HG02938 (cell line): ENCODE measurements around the gene ZNF576.
"Not testable (repeated sequence)": the region's sequence is repeated elsewhere in the genome, so short reads cannot be mapped to it uniquely, and the experiment has no call there.

Experiments used
- ATAC-seq: cut with Tn5 transposase; IDR thresholded peaks from one replicate; pipeline ENCODE4 v1.9.1; 2021; ENCODE audit warnings: mild to moderate bottlenecking, moderate library complexity; ENCODE audit not compliant: unreplicated experiment

Gene ZNF576

DNA sequence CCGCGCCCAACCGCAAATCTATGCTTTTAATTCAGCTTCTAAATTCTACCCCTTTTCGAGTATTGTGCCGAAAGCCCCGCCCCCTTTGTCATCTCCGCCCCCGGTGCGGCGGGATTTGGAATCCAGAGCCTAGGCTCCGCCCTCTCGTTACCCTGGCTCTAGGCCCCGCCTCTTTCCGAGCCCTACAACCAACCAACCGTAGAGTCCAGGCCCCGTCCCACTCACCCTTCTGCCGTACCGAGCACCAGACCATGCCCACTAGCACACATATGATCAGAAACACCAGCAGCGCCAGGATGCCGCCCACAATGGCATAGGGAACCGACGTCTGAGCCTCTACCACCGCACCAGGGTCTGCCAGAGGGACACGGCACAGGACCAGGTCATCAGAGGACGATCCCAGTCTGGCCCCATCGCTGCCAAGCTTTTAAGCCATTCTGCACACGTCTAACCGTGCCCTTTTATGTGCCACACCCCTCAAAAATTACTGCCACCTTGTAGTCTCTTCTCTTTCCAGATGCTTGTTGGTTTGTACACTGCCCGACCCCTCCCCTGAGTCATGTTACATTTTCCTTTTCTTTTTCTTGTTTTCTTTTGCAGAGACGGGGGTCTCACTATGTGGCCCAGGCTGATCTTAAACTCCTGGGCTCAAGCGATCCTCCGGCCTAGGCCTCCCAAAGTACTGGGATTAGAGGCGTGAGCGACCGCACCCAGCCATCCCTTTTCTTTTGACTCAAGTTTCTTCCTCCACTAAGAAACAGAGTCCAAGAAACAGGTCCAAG, 27.7 kb downstream of the ZNF576 start:
- ATAC-seq, result no peak

DNA sequence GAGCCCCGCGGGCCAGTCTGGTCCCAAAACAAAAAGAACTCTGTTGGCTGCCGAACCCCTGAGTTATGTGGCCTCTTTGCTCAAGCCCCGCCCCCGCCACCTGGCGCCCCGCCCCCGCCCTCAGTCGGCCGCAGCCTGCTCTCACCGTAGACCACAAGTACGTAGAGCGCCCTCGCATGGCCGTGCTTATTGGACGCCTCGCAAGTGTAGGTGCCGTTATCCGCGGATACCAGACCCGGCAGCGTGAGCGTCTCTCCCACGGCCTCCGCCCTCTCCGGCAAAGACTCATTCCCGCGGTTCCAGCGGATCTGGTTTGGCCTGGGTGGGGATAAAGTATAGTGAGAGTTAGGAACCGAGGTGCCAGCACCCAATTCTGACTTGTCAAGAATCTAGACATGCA, 28.5 kb downstream of the ZNF576 start:
- ATAC-seq, result no peak

DNA sequence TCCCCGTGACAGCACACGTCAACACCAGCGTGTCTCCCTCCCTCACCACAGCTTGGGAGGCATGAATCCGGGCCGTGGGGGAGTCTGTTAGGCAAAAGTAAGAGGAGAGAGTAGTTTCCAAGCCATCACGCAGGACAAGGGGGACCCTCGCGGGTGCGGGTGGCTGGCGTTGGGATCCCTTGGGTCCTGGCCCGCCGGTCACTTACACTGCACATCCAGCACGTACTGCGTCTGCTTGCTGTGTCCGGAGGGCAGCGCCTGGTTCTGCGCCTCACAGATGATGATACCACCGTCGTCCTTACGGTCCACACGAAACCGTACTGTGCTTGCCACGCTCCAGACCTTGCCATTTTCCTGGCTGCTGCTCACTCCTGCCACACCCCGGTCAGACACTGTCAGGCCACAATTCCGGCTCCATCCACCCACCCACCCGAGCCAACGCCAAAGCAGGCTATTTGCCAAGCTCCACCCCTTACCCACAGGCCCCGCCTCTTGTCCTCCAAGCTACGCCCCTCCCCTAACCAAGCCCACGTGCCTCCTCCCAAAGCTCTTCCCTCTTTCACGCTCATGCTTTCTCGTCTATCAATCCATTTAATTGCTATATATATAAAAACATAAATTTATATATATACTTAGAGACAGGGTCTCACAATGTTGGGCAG, 29.7 kb downstream of the ZNF576 start:
- ATAC-seq, result no peak

GRCh38 chr19:43626838-43627237, 30.4 kb downstream of the ZNF576 start:
- no peak for ATAC-seq

- no peak for ATAC-seq
These were observed 32.4 kb downstream of the ZNF576 start for GRCh38 chr19:43628646-43629326.

- ATAC-seq, result no peak
These were observed 35.1 kb downstream of the ZNF576 start for GRCh38 chr19:43631491-43631890.

- ATAC-seq, result no peak
These were observed 37.1 kb downstream of the ZNF576 start for GRCh38 chr19:43633520-43633919.

DNA sequence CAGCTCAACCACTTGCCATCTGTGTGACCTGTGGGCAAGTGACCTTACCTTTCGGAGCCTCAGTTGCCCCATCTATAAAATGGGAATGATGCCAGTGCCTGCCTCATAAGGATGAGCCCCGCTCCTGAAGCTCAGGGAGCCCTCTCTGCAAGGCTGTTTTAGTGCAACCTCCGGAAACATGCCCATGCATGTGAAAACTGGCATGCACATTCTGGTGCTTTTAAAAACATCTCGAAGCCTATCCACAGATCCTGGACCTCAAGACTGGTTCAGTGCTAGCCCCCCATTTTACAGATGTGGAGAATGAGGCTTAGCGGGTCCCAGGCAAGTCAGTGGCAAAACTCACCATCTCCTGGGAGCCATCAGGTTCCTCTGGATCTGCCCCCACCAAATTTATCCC, 37.7 kb downstream of the ZNF576 start:
- no peak for ATAC-seq

DNA sequence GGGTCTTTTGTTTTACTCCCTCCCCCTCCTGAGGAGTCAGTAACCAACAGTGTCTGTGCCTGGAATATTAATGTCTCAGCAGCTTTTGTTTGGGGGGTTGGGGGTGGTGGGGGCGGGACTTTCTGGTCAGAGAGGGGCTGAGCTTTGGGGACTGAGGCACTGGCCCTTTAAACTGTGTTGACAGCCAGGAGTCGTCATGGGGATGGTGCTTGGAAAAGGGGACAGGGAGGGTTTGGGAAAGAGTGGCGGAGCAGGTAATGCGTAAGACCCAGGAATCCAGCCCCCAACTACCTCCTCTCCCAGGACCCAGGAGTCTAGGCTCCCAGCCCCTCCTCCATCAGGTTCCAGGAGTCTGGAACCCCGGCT, 38.1 kb downstream of the ZNF576 start:
- ATAC-seq, result no peak

GRCh38 chr19:43634872-43635560, 38.6 kb downstream of the ZNF576 start:
- ATAC-seq, result no peak

DNA sequence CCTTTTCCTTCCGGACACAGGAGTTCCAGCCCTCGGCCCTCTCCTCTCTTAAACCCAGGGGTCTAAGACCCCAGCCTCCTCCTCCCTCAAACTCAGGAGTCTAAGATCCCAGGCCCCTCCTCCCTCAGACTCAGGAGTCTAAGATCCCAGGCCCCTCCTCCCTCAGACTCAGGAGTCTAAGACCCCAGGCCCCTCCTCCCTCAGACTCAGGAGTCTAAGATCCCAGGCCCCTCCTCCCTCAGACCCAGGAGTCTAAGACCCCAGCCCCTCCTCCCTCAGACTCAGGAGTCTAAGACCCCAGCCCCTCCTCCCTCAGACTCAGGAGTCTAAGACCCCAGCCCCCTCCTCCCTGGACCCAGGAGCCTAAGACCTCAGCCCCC, 39.2 kb downstream of the ZNF576 start:
- ATAC-seq, result not testable (repeated sequence)

- no peak for ATAC-seq
These were observed 39.8 kb downstream of the ZNF576 start for GRCh38 chr19:43636121-43636683.

GRCh38 chr19:43638214-43638994, 42.0 kb downstream of the ZNF576 start:
- no peak for ATAC-seq

DNA sequence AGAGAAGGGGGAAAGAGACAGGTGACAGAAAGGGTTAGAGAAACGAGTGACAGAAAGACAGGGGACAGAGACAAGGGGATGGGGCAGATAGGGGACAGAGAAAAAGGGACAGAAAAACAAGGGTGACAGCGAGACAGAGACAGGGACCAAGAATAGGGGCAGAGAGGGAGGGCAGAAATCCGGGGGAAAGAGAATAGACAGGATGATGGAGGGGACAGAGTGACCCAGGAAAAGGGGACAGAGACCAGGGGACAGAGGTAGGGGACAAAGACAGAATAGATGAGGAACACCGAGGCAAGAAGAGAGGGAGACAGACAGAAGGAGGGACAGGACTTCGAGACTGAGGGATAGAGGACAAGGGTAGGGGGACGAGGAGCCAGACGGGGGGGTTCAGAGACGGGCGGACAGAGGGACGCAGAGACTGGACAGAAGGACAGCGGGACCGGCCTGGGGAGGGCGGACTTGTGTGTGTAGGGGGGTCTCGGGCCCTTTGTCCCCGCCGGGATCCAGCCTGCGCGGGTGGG, 42.7 kb downstream of the ZNF576 start:
- no peak for ATAC-seq

DNA sequence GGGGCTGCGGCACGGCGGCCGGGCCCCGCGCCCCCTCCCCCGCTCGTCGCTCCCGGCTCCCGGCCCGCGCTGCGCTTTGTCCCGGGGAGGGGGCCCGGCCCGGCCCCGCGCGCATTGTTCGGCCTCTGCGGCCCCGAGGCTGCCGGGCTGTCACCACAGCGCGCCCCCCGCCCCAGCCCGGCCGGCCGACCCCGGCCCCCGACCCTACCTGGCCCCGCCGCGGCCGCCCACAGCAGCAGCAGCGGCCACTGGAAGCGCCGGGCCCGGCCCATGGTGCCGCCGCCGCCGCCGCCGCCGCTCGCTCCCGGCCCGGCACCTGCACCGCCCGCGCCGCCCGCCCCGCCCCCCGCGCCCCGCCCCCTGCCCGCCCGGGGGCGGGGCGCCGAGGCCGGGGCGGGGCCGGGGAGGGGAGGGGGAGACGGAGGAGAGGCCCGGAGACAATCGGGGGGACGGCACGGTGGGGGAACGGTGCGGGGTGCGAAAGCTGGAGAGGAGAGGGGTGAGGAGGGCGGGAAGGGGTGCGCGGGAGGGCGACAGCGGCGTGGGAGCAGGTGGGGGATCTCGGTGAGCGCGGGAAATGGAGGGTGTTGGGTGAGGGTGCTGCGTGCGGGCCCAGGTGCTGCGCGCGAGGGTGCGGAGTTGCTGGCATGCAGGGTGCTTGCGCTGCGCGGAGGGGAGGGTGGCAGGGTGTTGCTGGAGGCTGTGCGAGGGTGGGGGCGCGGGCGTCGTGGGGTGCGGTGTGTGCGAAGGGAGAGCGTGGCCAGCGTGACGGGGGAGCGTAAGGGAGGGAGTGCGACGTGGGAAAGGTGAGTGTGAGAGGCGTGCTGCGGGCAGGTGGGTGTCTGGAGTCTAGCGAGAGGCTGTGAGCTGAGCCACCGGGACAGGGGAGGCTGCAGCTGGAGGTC, 43.4 kb downstream of the ZNF576 start, which contains the start of gene CADM4:
CADM4 (minus strand) TSS at position 332 of the 905 bp plus-strand sequence; CDS start at position 272, 60 bp downstream.
- no peak for ATAC-seq

DNA sequence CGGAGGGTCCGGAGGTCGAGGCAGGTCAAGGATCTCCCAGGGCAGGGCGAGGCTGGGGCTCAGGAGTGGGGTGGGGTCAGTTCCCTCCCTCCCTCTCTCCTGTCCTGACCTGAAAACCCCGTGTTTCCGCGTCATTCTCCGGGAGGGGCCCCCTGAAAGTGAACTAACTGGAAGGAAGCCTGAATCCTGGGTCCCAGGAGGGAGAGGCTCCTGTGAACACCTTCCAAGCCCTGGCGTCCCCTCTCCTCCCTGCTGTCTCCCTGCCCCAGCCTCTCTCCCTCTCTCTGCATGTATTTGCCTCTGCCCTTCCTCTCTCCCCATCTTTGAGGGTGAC, 44.0 kb downstream of the ZNF576 start:
- no peak for ATAC-seq

DNA sequence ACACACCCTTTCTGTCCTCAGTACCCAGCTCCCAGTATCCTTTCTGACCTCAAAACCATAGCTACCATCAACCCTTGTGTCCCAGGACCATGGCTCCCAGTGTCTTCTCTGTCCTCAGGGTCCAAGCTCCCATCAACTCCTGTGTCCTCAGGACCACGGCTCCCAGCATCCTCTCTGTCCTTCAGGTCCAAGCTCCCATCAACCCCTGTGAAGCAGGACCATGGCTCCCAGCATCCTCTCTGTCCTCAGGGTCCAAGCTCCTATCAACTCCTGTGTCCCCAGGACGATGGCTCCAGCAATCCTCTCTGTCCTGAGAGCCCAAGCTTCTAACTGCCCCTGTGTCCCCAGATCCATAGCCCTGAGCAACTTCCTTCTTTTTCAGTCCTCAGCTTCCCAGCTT, 44.9 kb downstream of the ZNF576 start:
- no peak for ATAC-seq

- no peak for ATAC-seq
These were observed 46.1 kb downstream of the ZNF576 start for GRCh38 chr19:43642531-43642930.

DNA sequence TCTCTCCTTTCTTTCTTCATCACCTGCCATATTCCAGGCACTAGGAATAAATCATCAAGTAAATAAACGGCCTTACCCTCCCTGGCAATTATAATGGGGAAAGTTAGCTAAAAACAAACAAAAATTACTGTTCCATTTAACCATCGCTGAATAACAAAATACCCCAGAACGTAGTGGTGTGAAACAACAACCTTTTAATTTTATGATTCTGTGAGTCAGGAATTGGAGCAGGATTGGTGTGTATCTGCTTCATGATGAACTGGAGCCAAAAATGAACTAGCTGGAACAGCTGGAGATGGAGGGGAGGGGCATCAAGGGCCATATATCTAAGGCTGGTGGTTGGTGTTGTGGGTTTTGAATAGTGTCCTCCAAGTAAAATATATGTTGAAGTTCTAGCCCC, 46.9 kb downstream of the ZNF576 start:
- no peak for ATAC-seq
